ENCODE results near the gene STPG3. TPM values are rescaled to one million over a fixed set of nuclear protein-coding genes. Genes with fewer than 3 reads are reported as not detected.
A peak's percentile ranks its signal among the peaks of the same experiment; 100 is the strongest.

STPG3 gene
- total RNA-seq, 1 donor from 2014 or later = not detected

DNA sequence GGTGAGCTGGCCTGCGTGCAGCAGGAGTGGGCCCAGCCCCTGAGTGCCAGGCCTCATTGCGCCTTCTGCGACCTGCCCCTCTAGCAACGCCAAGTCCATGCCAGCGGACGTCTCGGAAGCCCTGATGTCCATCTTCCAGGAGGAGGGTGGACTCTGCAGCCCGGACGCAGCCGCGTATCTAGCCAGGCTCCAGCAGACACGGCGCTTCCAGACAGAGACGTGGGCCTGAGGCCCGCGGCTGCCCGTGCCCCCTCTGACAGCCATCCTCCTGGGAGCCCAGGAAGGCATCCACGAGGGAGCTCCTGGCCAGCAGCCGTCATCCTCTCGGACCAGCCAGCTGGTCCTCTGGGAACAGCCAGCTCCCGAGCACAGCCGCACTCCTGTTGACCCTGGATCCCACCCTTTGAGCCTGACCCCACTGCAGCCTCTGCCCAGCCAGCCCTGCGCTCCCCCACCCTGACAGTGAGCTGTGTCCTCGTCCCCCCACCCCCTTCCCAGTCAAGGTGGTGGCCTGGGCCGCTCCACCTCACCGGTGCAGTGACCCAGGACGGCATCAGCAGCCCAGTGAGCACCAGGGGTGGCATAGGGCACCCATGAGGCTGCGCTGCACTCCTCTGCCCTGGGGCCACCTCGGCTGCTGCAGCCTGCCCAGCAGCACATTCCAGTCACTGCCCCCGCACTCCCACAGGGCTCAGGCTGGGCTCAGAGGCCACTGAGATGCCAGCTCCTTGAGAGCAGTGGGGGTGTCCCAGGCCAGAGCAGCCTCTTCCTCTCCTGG, 34.7 kb upstream of the STPG3 start:
- no peak overlapping the region for H3K27ac Mint-ChIP-seq
- peaks cover 3% of the 10 kb centered on the region for H3K36me3 Mint-ChIP-seq (ENCODE audit: insufficient read depth)
- TF ChIP-seq, protein P1, sequence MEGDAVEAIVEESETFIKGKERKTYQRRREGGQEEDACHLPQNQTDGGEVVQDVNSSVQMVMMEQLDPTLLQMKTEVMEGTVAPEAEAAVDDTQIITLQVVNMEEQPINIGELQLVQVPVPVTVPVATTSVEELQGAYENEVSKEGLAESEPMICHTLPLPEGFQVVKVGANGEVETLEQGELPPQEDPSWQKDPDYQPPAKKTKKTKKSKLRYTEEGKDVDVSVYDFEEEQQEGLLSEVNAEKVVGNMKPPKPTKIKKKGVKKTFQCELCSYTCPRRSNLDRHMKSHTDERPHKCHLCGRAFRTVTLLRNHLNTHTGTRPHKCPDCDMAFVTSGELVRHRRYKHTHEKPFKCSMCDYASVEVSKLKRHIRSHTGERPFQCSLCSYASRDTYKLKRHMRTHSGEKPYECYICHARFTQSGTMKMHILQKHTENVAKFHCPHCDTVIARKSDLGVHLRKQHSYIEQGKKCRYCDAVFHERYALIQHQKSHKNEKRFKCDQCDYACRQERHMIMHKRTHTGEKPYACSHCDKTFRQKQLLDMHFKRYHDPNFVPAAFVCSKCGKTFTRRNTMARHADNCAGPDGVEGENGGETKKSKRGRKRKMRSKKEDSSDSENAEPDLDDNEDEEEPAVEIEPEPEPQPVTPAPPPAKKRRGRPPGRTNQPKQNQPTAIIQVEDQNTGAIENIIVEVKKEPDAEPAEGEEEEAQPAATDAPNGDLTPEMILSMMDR (IDR thresholded peaks at IDR 0.05; ENCODE audit: unreplicated experiment) = no peak
- H3K9me3 Mint-ChIP-seq (ENCODE audit: low read depth) = no peaks in the 10 kb centered on the region
- no peaks in the 10 kb centered on the region for H3K27me3 Mint-ChIP-seq
- no peak overlapping the region for H3K4me3 Mint-ChIP-seq (ENCODE audit: low read depth)
- H3K4me1 Mint-ChIP-seq (ENCODE audit: low read depth) = peaks cover 10% of the 10 kb centered on the region
- DNase-seq (ENCODE audit: low spot score, unreplicated experiment) = no peak

DNA sequence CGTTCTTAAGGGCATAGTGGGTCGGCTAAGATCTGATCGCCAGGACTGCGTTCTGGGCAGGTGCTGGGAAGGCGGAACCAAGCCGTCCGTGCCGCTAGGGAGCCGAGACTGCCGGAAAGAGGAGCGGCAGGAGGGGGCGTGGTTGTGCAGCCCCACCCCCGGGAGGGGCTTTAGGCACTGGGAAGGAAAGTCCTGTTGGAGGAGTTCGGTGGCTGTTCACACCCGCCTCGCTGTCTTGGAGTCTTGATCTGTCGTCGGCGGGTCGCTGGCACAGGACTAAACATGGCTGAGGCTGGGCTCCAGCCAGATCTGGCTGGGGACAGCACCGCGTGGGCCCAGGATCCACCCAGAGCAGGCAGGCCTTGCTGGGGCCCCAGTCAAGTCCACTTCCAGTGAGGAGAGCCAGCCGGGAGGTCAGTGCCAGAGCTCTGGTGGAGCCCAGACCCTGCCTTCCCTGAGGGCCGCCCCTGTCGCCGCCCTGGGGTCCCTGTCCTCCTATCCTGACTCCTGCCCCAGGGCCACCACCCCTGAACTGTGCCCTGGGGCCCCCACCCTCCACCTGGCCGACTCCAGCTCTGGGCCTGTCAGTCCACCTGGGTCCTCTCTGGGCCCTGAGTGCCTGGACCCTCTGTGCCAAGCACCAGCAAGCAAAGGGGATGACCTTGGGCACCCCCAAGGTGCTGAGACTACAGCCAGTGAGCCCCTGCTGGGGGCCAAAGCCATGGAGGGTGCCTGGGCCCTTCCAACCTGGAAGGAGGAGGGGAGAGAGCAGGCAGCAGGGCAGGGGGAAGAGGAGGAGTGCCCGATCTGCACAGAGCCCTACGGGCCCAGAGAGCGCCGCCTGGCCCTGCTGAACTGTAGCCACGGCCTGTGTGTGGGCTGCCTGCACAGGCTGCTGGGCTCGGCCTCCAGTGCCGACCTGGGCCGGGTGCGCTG, 33.5 kb upstream of the STPG3 start:
- H3K36me3 Mint-ChIP-seq (ENCODE audit: insufficient read depth) = peaks cover 3% of the 10 kb centered on the region
- no peak for DNase-seq (ENCODE audit: low spot score, unreplicated experiment)
- no peaks in the 10 kb centered on the region for H3K27me3 Mint-ChIP-seq
- no peak overlapping the region for H3K27ac Mint-ChIP-seq
- H3K4me1 Mint-ChIP-seq (ENCODE audit: low read depth) = peaks cover 10% of the 10 kb centered on the region
- TF ChIP-seq, protein P1 (IDR thresholded peaks at IDR 0.05; ENCODE audit: unreplicated experiment) = no peak
- H3K4me3 Mint-ChIP-seq (ENCODE audit: low read depth) = no peak overlapping the region
- no peaks in the 10 kb centered on the region for H3K9me3 Mint-ChIP-seq (ENCODE audit: low read depth)

DNA sequence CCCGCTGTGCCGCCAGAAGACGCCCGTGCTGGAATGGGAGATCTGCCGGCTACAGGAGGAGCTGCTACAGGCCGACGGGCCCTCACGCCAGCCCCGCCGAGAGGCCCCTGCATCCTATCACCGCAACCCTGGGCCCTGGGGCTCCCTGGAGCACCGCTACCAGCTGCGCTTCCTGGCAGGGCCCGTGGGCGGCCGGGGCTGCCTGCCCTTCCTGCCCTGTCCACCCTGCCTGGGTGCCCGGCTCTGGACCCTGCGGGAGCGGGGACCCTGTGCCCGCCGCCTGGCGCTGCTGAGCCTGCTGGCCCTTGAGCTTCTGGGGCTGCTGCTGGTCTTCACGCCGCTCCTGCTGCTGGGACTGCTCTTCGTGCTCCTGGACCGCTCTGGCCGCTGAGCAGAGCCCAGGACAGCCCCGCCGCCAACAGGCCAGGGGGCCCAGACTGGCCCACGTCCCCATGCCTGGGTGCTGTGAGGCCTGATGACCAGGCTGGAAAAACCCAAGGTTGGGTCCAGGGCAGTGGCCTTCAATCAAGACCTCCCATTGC, 32.8 kb upstream of the STPG3 start:
- Mint-ChIP-seq H3K9me3 (ENCODE audit: low read depth) (no peaks in the 10 kb centered on the region), H3K27ac (peak overlapping the region; percentile 92), H3K4me3 (ENCODE audit: low read depth) (peak overlapping the region; percentile 53), H3K4me1 (ENCODE audit: low read depth) (peaks cover 10% of the 10 kb centered on the region), H3K27me3 (no peaks in the 10 kb centered on the region), H3K36me3 (ENCODE audit: insufficient read depth) (peaks cover 3% of the 10 kb centered on the region)
- DNase-seq (ENCODE audit: low spot score, unreplicated experiment) = no peak
- TF ChIP-seq, protein P1 (IDR thresholded peaks at IDR 0.05; ENCODE audit: unreplicated experiment) = no peak

DNA sequence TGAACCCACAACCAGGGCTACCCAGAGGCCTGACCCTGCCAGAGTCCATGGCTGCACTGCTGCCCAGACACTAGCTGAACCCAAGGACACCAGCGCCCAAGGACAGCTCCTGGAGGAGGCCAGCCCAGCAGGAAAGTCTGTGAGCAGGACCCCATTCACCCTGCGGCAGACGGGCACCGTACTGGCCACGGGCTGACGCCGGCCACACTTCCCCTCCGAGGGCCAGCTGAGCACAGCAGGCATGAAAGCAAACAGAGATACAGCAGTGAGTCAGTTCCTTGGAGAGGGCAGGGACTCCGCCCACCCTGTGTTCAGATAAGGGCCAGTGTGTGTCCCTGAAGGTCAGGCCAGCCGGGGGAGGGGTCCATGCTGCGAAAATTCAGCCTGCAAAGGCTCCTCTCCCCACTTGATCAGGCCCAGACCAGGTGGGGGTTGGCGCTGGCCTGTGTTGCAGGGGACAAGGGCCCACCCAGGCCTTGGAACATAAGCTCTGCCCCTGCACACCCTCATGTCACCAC, 32.3 kb upstream of the STPG3 start:
- TF ChIP-seq, protein P1 (IDR thresholded peaks at IDR 0.05; ENCODE audit: unreplicated experiment) = no peak
- H3K27ac Mint-ChIP-seq = peak overlapping the region; percentile 92
- no peaks in the 10 kb centered on the region for H3K27me3 Mint-ChIP-seq
- no peaks in the 10 kb centered on the region for H3K9me3 Mint-ChIP-seq (ENCODE audit: low read depth)
- peak overlapping the region; percentile 53 for H3K4me3 Mint-ChIP-seq (ENCODE audit: low read depth)
- no peak for DNase-seq (ENCODE audit: low spot score, unreplicated experiment)
- peaks cover 10% of the 10 kb centered on the region for H3K4me1 Mint-ChIP-seq (ENCODE audit: low read depth)
- H3K36me3 Mint-ChIP-seq (ENCODE audit: insufficient read depth) = peaks cover 3% of the 10 kb centered on the region

All from progenitor cell of endocrine pancreas (in vitro differentiated cells).